NCI-H1048 (cell line): ENCODE data around the gene KAT5.
A peak's percentile ranks its signal among the peaks of the same experiment; 100 is the strongest.
"Not testable (repeated sequence)": the region's sequence is repeated elsewhere in the genome, so short reads cannot be mapped to it uniquely, and the experiment has no call there.

ENCODE experiments used
- DNase-seq: peaks from one replicate; lab custom pipeline; 2025; lab: John Stamatoyannopoulos, UW

KAT5 gene

GRCh38 chr11:65709661-65710060 lies 2.4 kb upstream of the KAT5 start:
- no peak for DNase-seq

GRCh38 chr11:65710421-65710820 lies 1.6 kb upstream of the KAT5 start:
- DNase-seq = no peak

GRCh38 chr11:65712633-65713076 lies 603 bp downstream of the KAT5 start:
- no peak for DNase-seq

- no peak for DNase-seq
These were observed 1.3 kb downstream of the KAT5 start for GRCh38 chr11:65713212-65713969.

GRCh38 chr11:65714433-65714832 lies 2.4 kb downstream of the KAT5 start:
- DNase-seq = no peak

GRCh38 chr11:65716302-65716701 lies 4.2 kb downstream of the KAT5 start:
- DNase-seq = no peak

- DNase-seq = no peak
These were observed 4.8 kb downstream of the KAT5 start for GRCh38 chr11:65716774-65717405.

GRCh38 chr11:65717906-65718305 lies 5.9 kb downstream of the KAT5 start:
- no peak for DNase-seq

- DNase-seq = no peak
These were observed 6.5 kb downstream of the KAT5 start for GRCh38 chr11:65718531-65718930.

GRCh38 chr11:65718964-65719492 lies 7.0 kb downstream of the KAT5 start:
- no peak for DNase-seq

GRCh38 chr11:65719871-65720210 lies 7.8 kb downstream of the KAT5 start:
- no peak for DNase-seq

- DNase-seq = peak; percentile 66
These were observed 8.3 kb downstream of the KAT5 start, which contains the start of gene RNASEH2C for GRCh38 chr11:65720211-65720934. Gene RNASEH2C (minus strand): TSS chr11:65720798. CDS start chr11:65720758, 40 bp downstream.

- no peak for DNase-seq
These were observed 10.2 kb downstream of the KAT5 start for GRCh38 chr11:65722261-65722660.

- DNase-seq = no peak
These were observed 14.6 kb downstream of the KAT5 start for GRCh38 chr11:65726660-65727059.

GRCh38 chr11:65727865-65728264 lies 15.8 kb downstream of the KAT5 start:
- no peak for DNase-seq

- DNase-seq = no peak
These were observed 18.4 kb downstream of the KAT5 start for GRCh38 chr11:65730461-65730860.

- not testable (repeated sequence) for DNase-seq
These were observed 23.1 kb downstream of the KAT5 start for GRCh38 chr11:65735111-65735510.

GRCh38 chr11:65736810-65737209 lies 24.8 kb downstream of the KAT5 start:
- no peak for DNase-seq

GRCh38 chr11:65739022-65739421 lies 27.0 kb downstream of the KAT5 start:
- no peak for DNase-seq

GRCh38 chr11:65741185-65741584 lies 29.1 kb downstream of the KAT5 start:
- DNase-seq = no peak

- DNase-seq = no peak
These were observed 30.3 kb downstream of the KAT5 start for GRCh38 chr11:65742353-65742752.

GRCh38 chr11:65743681-65744025 lies 31.6 kb downstream of the KAT5 start:
- DNase-seq = no peak
